H1 (cell line): Measurements from ENCODE around the gene DOK6. TPM values are rescaled to one million over a fixed set of nuclear protein-coding genes. Genes with fewer than 3 reads are reported as not detected.

Experiments
- BCL11A ChIP-seq, 2 experiments: IDR thresholded peaks; one replicate each; pipeline ENCODE4 v1.6.1; 2011; ENCODE audit warnings: low read depth in 2 of 2, low read length in 2 of 2, mild to moderate bottlenecking in 2 of 2
- CTCF ChIP-seq, 3 experiments: IDR thresholded peaks; 1 replicate in 2 of 3; 2 replicates in 1 of 3; pipeline versions ENCODE4 v1.5.1 to v1.6.1; 2011; ENCODE audit warnings: low read length in 3 of 3, mild to moderate bottlenecking in 3 of 3, inconsistent platforms in 2 of 3, low read depth in 1 of 3, moderate library complexity in 1 of 3; ENCODE audit not compliant: insufficient read depth in 1 of 3; ENCODE audit errors: control extremely low read depth in 1 of 3
- MAX ChIP-seq: IDR thresholded peaks from 2 replicates; pipeline ENCODE4 v1.6.1; 2012; ENCODE audit warnings: inconsistent platforms
- NRF1 ChIP-seq: IDR thresholded peaks from 2 replicates; pipeline ENCODE4 v1.6.1; 2011; ENCODE audit warnings: mild to moderate bottlenecking, low read depth, low read length, improper control_type of control experiment
- polyA plus RNA-seq, 7 experiments: library from polyadenylated mRNA; depleted of rRNA in 3 of 7; stranded (reverse) in 5 of 7; unstranded in 2 of 7; fragments of >200 nt in 5 of 7; fragments of 200-250 nt in 2 of 7; gene quantifications; 1 replicate in 5 of 7; 2 replicates in 1 of 7; 4 replicates in 1 of 7; pipeline versions ENCODE4 v1.2.1 to v1.2.3, GENCODE V29; 2011 to 2013; ENCODE audit warnings: missing spikeins in 2 of 7, mixed read lengths in 2 of 7
- total RNA-seq: library from RNA; stranded (reverse); fragmentation: NEBNext Ultra II Directional; extraction: Animal tissue kit (Norgen Biotek cat#: 25700); gene quantifications from 2 replicates; pipeline ENCODE4 v1.2.1, GENCODE V29; 2021

The DOK6 gene
- total and polyA plus RNA-seq, 2 of the 8 experiments (the other 6 are each of a cell fraction or from before 2014, with no cell fraction given), result 0.33 to 0.50 TPM

GRCh38 chr18:69870736-69871135, 470.0 kb downstream of the DOK6 start (continued):
- no peak for TF ChIP-seq CTCF (IDR thresholded peaks at IDR 0.05; ENCODE audit: control extremely low read depth in 1 of 3, insufficient read depth in 1 of 3, low read depth in 1 of 3, low read length in 3 of 3)
- TF ChIP-seq NRF1, result no peak
- no peak for TF ChIP-seq BCL11A (IDR thresholded peaks at IDR 0.05; ENCODE audit: low read depth in 2 of 2, low read length in 2 of 2)
- TF ChIP-seq MAX, result no peak
